IMR-90 (cell line): Measurements from ENCODE around the gene GCNT2. TPM values are rescaled to one million over a fixed set of nuclear protein-coding genes. Genes with fewer than 3 reads are reported as not detected.

Experiments
- ATAC-seq: fragments of 200-7000 bp; cut with Tn5 transposase; 2 replicates; pipeline ENCODE4 v1.9.1; 2020; ENCODE audit warnings: low read depth, mild to moderate bottlenecking, moderate library complexity
- BruUV-seq: library from RNA; stranded (reverse); fragments of 400-500 nt; replicated peaks from 2 replicates; lab custom pipeline; 2021; lab: Mats Ljungman, UMichigan
- CTCF ChIA-PET: fragments of 300-600 bp; formaldehyde crosslinking; extraction: SDS; loops from one replicate; lab custom pipeline; 2021; ENCODE audit warnings: antibody characterized with exemption; lab: Yijun Ruan, JAX
- POLR2A ChIA-PET: fragments of 300-600 bp; sonication (Branson Sonifier 250); formaldehyde crosslinking; loops from one replicate; lab custom pipeline; 2022; ENCODE audit warnings: antibody characterized with exemption; ENCODE audit not compliant: unreplicated experiment; lab: Charles Lee
- DNase-seq: peaks from one replicate; pipeline ENCODE4 v3.0.0; 2013
- H2AFZ ChIP-seq: replicated peaks from 2 replicates; pipeline ENCODE3; 2013; ENCODE audit warnings: low read length, mild to moderate bottlenecking; ENCODE audit not compliant: poor library complexity
- H2AK5ac ChIP-seq: 2 replicates; pipeline ENCODE4 v1.6.1; 2013; ENCODE audit warnings: low read depth, low read length, inconsistent platforms
- H2AK9ac ChIP-seq: replicated peaks from 2 replicates; pipeline ENCODE3; 2013; ENCODE audit warnings: mild to moderate bottlenecking, low read depth, low read length, moderate library complexity; ENCODE audit not compliant: poor library complexity
- H2BK120ac ChIP-seq: 2 replicates; pipeline ENCODE4 v1.6.1; 2013; ENCODE audit warnings: low read depth, low read length, inconsistent platforms
- H2BK15ac ChIP-seq: 3 replicates; pipeline ENCODE4 v1.6.1; 2013; ENCODE audit warnings: low read depth, low read length, inconsistent platforms
- H2BK20ac ChIP-seq: 2 replicates; pipeline ENCODE4 v1.6.1; 2013; ENCODE audit warnings: low read depth, mild to moderate bottlenecking, inconsistent platforms, low read length, moderate library complexity
- H2BK5ac ChIP-seq: 2 replicates; pipeline ENCODE4 v1.6.1; 2013; ENCODE audit warnings: mild to moderate bottlenecking, low read depth, low read length, inconsistent platforms; ENCODE audit not compliant: poor library complexity, severe bottlenecking
- H3K14ac ChIP-seq: replicated peaks from 2 replicates; pipeline ENCODE4 v1.6.1; 2013; ENCODE audit warnings: low read depth, low read length, inconsistent platforms
- H3K18ac ChIP-seq: 2 replicates; pipeline ENCODE4 v1.6.1; 2013; ENCODE audit warnings: low read depth, low read length, control low read depth
- H3K23ac ChIP-seq: 2 replicates; pipeline ENCODE4 v1.6.1; 2013; ENCODE audit warnings: low read depth, low read length, inconsistent platforms
- H3K27ac ChIP-seq: 2 replicates; pipeline ENCODE4 v1.5.1; 2013; ENCODE audit warnings: mild to moderate bottlenecking, control low read depth, low read length; ENCODE audit not compliant: insufficient read depth
- H3K27me3 ChIP-seq: 2 replicates; pipeline ENCODE4 v1.6.1; 2013; ENCODE audit warnings: low read length; ENCODE audit not compliant: control insufficient read depth, insufficient read depth
- H3K36me3 ChIP-seq: 2 replicates; pipeline ENCODE4 v1.6.1; 2013; ENCODE audit warnings: low read length, mixed read lengths; ENCODE audit not compliant: control insufficient read depth, insufficient read depth
- H3K4ac ChIP-seq: 2 replicates; pipeline ENCODE4 v1.6.1; 2013; ENCODE audit warnings: low read depth, low read length, inconsistent platforms
- H3K4me1 ChIP-seq: 2 replicates; pipeline ENCODE4 v1.6.1; 2013; ENCODE audit warnings: low read length, mixed read lengths; ENCODE audit not compliant: control insufficient read depth, insufficient read depth
- H3K4me2 ChIP-seq: 2 replicates; pipeline ENCODE4 v1.6.1; 2013; ENCODE audit warnings: low read depth, mild to moderate bottlenecking, control low read depth, low read length, moderate library complexity
- H3K4me3 ChIP-seq: 2 replicates; pipeline ENCODE4 v1.5.1; 2013; ENCODE audit warnings: low read depth, mild to moderate bottlenecking, control low read depth, low read length, moderate library complexity; ENCODE audit not compliant: insufficient read depth
- H3K56ac ChIP-seq: 2 replicates; pipeline ENCODE4 v1.6.1; 2013; ENCODE audit warnings: low read length, inconsistent platforms; ENCODE audit not compliant: insufficient read depth; ENCODE audit errors: extremely low read depth
- H3K79me1 ChIP-seq, 2 experiments: 2 replicates each; pipeline ENCODE4 v1.6.1; 2013; ENCODE audit warnings: low read length in 2 of 2, inconsistent platforms in 1 of 2, low read depth in 1 of 2
- H3K9ac ChIP-seq: 2 replicates; pipeline ENCODE4 v1.6.1; 2013; ENCODE audit warnings: low read depth, low read length, control low read depth
- H3K9me1 ChIP-seq: 2 replicates; pipeline ENCODE4 v1.6.1; 2013; ENCODE audit warnings: low read length, inconsistent platforms; ENCODE audit not compliant: insufficient read depth
- H3K9me3 ChIP-seq: 2 replicates; pipeline ENCODE4 v1.6.1; 2013; ENCODE audit warnings: low read length; ENCODE audit not compliant: control insufficient read depth, insufficient read depth
- H4K20me1 ChIP-seq: 2 replicates; pipeline ENCODE4 v1.6.1; 2013; ENCODE audit warnings: low read length, inconsistent platforms; ENCODE audit not compliant: insufficient read depth
- H4K5ac ChIP-seq: 2 replicates; pipeline ENCODE4 v1.6.1; 2013; ENCODE audit warnings: mild to moderate bottlenecking, low read depth, low read length, control low read depth
- H4K8ac ChIP-seq, 2 experiments: 2 replicates each; pipeline ENCODE4 v1.6.1; 2013; ENCODE audit warnings: low read depth in 2 of 2, low read length in 2 of 2, control low read depth in 1 of 2, inconsistent platforms in 1 of 2
- H4K91ac ChIP-seq: 2 replicates; pipeline ENCODE4 v1.6.1; 2013; ENCODE audit warnings: low read depth, low read length, inconsistent platforms; ENCODE audit not compliant: insufficient read depth
- CEBPB ChIP-seq: IDR thresholded peaks from 2 replicates; pipeline ENCODE4 v1.6.1; 2012; ENCODE audit warnings: low read depth, low read length, improper control_type of control experiment
- FOS ChIP-seq: fragments of 150-350 bp; IDR thresholded peaks from 2 replicates; pipeline ENCODE4 v1.6.1; 2016; ENCODE audit warnings: low read depth, low read length
- NFE2L2 ChIP-seq: fragments of 150-350 bp; IDR thresholded peaks from 2 replicates; pipeline ENCODE4 v1.6.1; 2016; ENCODE audit warnings: low read depth, mild to moderate bottlenecking, low read length
- WGBS, 2 experiments: methylation state at CpG; one replicate each; pipeline versions ENCODE4 v1.1.5 to v1.1.7; 2013; ENCODE audit warnings: missing lambda C conversion rate in 2 of 2; ENCODE audit not compliant: insufficient read length in 1 of 2; ENCODE audit errors: extremely low coverage in 2 of 2; 5-methylcytosine and 5-hydroxymethylcytosine counted together
- dilution Hi-C: fragments of 300-500 bp; cut with HindIII; formaldehyde crosslinking; loops from one replicate; pipeline ENCODE4 v1.14.3; 2018; ENCODE audit warnings: low sequenced_read_pairs; ENCODE audit not compliant: unreplicated experiment
- in situ Hi-C: fragments of 300-500 bp; cut with MboI; formaldehyde crosslinking; loops from 3 replicates; pipeline ENCODE4 v1.14.3; 2019; ENCODE audit warnings: low sequenced_read_pairs, inconsistent platforms, mixed read lengths
- intact Hi-C: fragments of 100-400 bp; cut with micrococcal nuclease; formaldehyde crosslinking; loops from 2 replicates; pipeline ENCODE4 v1.10.0; 2022
- polyA plus RNA-seq, 3 experiments: library from polyadenylated mRNA; depleted of rRNA; stranded (reverse); fragments of >200 nt; gene quantifications; 2 replicates each; pipeline ENCODE4 v1.2.3, GENCODE V29; 2012; ENCODE audit warnings: low replicate concordance in 1 of 3
- total RNA-seq: library from RNA; depleted of rRNA; stranded (reverse); fragments of >200 nt; gene quantifications from 2 replicates; pipeline ENCODE4 v1.2.3, GENCODE V29; 2012
- TF ChIP-seq, protein P1 (sequence below): fragments of 150-350 bp; IDR thresholded peaks from 2 replicates; pipeline ENCODE4 v1.6.1; 2017; ENCODE audit warnings: mild to moderate bottlenecking, antibody characterized with exemption, low read length, low read depth

The GCNT2 gene
- total and polyA plus RNA-seq, 2 of the 4 experiments (the other 2 are of a cell fraction): 0.34 to 0.90 TPM

- no peak overlapping the region for H3K4me3 ChIP-seq
- ATAC-seq: no peak
- H3K9me3 ChIP-seq: peaks cover 2% of the 10 kb centered on the region
- no peak overlapping the region for H3K9ac ChIP-seq
- H3K4me1 ChIP-seq: no peaks in the 10 kb centered on the region
- H3K9me1 ChIP-seq: no peaks in the 10 kb centered on the region
- no peak overlapping the region for H4K8ac ChIP-seq
- in situ Hi-C loops (no loop called here), dilution Hi-C loops (no loop called here), intact Hi-C loops (no loop called here)
- no peak overlapping the region for H2BK120ac ChIP-seq
- BruUV-seq: no TSS peak
- TF ChIP-seq FOS (no peak), NFE2L2 (no peak), CEBPB (no peak)
- TF ChIP-seq, protein P1, sequence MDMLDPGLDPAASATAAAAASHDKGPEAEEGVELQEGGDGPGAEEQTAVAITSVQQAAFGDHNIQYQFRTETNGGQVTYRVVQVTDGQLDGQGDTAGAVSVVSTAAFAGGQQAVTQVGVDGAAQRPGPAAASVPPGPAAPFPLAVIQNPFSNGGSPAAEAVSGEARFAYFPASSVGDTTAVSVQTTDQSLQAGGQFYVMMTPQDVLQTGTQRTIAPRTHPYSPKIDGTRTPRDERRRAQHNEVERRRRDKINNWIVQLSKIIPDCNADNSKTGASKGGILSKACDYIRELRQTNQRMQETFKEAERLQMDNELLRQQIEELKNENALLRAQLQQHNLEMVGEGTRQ: no peak
- H2AFZ ChIP-seq: no peak overlapping the region
- no peak overlapping the region for H3K27ac ChIP-seq
- no peaks in the 10 kb centered on the region for H3K27me3 ChIP-seq
- no peak overlapping the region for H3K56ac ChIP-seq
- H3K14ac ChIP-seq: no peak overlapping the region
- WGBS, 2 experiments: no CpG with 5 or more reads among the region's 2 CpGs
- no peak overlapping the region for H3K18ac ChIP-seq
- no peaks in the 10 kb centered on the region for H4K20me1 ChIP-seq
- H3K4me2 ChIP-seq: no peak overlapping the region
- H2BK15ac ChIP-seq: no peak overlapping the region
- no peak overlapping the region for H4K5ac ChIP-seq
- no peak for DNase-seq
- H3K36me3 ChIP-seq: no peaks in the 10 kb centered on the region
- CTCF ChIA-PET: no interaction called here
- H3K79me1 ChIP-seq: no peaks in the 10 kb centered on the region
- H2BK5ac ChIP-seq: no peak overlapping the region
- H3K4ac ChIP-seq: no peak overlapping the region
- POLR2A ChIA-PET: no interaction called here
- no peak overlapping the region for H2AK9ac ChIP-seq
- H3K23ac ChIP-seq: no peak overlapping the region
- H2BK20ac ChIP-seq: no peak overlapping the region
- no peak overlapping the region for H4K91ac ChIP-seq
- H2AK5ac ChIP-seq: no peak overlapping the region
Measured at GRCh38 chr6:10543488-10543887, 22.3 kb downstream of the GCNT2 start.
